ENCODE results near the gene YIPF1.
"Not testable (repeated sequence)": the region's sequence is repeated elsewhere in the genome, so short reads cannot be mapped to it uniquely, and the experiment has no call there.

Gene YIPF1

DNA sequence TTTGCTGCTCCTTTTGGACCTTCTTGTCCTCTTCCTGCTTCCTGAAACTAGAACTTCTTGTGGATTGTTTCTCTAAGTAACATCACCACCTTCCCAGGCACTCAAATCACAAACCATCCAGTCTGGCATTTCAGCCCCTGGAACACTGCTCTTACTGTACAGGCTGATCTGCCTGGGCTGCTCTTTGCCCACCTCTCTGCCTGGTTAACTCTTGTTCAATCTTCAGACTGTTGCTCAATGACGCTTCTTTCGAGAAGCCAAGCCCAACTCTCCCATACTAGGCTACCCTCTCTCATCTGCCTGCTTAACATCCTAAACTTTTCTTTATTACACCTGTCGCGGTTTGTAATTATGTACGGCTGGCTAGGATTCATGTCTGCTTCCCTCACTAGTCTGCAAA, 5.0 kb upstream of the YIPF1 start:
- DNase-seq (ENCODE audit: low spot score) = no peak

GRCh38 chr1:53893999-53894636, 4.5 kb upstream of the YIPF1 start, which contains the start of gene DIO1:
DIO1 (plus strand) TSS chr1:53894187; CDS start chr1:53894211, 24 bp downstream.
- no peak for DNase-seq (ENCODE audit: low spot score)

GRCh38 chr1:53892911-53893310, 3.3 kb upstream of the YIPF1 start:
- DNase-seq (ENCODE audit: low spot score) = no peak

DNA sequence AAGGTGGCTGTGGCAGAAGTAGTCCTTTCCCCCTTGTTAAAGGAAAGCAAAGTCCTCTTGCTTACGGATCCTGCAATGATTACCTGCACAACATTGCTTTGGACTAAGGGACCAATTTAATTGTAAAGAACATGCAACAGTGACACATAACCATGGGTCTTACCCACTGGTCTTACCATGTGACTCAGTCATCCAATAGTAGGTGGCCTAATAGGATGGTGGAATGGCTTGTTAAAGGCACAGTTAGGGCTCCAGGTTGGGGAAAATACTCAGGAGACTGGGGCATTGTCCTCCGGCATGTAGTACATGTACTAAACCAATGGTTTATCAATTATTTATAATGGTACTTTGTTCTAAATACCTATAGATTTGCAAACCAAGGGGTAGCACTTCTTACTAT, 2.1 kb upstream of the YIPF1 start:
- peak; percentile 14 for DNase-seq (ENCODE audit: low spot score)

DNA sequence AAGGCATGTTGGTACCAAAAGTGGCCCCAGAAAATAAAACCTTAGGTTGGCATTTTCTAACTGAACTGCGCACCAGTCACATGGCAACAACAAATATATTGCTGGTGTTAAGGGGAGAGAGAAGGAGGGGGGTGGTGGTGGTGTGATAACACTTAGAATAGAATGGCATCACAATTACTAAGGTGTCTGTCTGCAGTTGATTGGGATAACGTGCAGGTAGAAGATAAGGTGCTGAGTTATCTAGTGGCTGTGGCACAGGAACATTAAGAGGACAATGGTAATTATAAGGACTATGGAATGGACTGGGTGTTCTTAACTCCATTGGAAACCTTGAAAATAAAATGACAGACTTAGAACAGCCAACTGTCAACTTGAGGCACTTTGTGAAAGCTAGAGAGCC, 1.4 kb upstream of the YIPF1 start:
- no peak for DNase-seq (ENCODE audit: low spot score)

GRCh38 chr1:53890522-53890941, 935 bp upstream of the YIPF1 start:
- DNase-seq (ENCODE audit: low spot score) = no peak

DNA sequence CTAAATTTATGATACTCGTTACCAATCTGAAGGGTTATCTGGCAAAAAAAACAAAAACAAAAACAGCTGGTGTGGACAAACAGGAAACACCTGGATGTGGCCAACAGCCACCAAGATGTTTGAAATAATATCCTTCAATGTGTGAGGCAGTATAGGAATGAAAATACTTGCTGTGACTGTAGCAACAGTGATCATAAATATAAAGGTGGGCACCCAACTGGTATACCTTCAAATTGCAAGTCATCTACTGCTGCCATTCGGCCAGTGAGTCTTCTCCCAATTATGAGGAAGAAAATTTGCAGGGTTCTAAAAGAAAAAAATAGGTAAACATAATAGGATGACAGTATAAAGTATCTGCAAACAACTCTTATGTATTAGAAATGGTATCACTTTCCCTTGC, 916 bp downstream of the YIPF1 start:
- DNase-seq (ENCODE audit: low spot score) = no peak

GRCh38 chr1:53883600-53883999, 6.0 kb downstream of the YIPF1 start:
- not testable (repeated sequence) for DNase-seq (ENCODE audit: low spot score)

GRCh38 chr1:53881853-53882252, 7.7 kb downstream of the YIPF1 start:
- DNase-seq (ENCODE audit: low spot score) = not testable (repeated sequence)

DNA sequence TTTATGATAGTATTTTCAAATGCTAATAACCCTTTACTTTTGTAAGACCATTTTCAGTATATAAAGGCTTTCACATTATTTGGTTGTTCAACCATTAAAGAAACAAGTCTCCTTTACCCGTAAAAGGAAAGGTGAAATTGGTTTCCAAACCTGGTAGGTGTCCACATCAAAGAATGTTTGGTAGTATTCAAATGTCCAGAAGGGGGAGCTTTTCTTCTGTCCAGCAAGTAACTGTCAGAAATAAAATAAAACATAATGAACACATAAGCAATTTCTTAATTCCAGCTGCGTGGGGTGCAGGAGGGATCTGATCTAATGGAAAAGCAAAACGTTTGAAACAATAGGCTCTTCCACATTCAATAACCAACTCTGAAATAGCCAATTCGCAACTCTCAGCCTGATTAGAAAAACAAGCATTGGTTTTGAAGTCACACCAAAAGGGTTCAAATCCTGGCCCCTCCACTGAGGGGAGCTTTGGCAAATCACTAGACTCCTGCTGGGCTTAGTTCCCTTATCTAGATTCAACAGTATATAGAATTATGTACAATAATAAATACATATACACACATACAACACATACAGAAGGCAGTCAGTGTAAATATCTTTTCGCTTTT, 11.0 kb downstream of the YIPF1 start:
- peak; percentile 77 for DNase-seq (ENCODE audit: low spot score)

- not testable (repeated sequence) for DNase-seq (ENCODE audit: low spot score)
Observed at GRCh38 chr1:53875150-53875549, 14.4 kb downstream of the YIPF1 start.

- DNase-seq (ENCODE audit: low spot score) = no peak
Observed at GRCh38 chr1:53871773-53872484, 17.7 kb downstream of the YIPF1 start.

DNA sequence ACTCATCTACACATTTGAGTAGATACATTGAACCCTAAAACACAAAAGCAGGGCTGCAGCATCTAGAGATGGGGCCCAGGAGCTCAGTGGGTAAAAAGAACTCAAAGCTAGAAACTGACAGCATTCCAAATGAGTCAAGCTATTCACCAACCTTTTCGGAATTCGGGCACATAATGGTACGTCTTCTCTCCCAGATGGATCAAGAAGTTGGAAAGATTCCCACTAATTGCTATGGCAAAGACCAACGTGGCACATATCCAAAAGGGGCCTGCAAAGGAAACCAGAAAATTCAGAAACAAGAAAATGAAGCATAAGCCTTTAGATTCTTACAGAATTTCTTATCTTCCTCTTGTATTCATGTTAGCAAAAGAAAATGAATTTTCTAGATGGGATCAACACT, 18.4 kb downstream of the YIPF1 start:
- DNase-seq (ENCODE audit: low spot score) = no peak

GRCh38 chr1:53869454-53870117, 20.0 kb downstream of the YIPF1 start:
- no peak for DNase-seq (ENCODE audit: low spot score)

GRCh38 chr1:53868565-53868964, 21.0 kb downstream of the YIPF1 start:
- no peak for DNase-seq (ENCODE audit: low spot score)

DNA sequence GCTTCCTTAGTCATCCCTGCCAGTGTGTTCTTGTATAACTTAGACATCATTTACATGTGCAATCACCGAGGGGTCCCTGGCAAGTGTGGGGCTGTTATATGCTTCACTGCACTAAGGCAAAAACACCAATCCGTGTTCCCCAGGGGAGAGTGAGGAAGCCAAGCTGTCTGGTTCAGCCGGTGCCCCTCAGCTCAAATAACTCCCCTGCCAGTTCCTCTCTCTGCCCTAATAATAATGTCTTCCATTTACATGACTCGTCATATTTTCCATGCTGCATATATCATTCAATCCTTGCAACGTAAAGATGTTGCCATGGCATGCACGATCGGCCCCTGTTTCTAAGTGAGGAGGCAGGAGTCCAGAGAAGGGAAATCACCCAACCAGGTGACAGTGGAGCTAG, 27.1 kb downstream of the YIPF1 start:
- no peak for DNase-seq (ENCODE audit: low spot score)

GRCh38 chr1:53860967-53861411, 28.6 kb downstream of the YIPF1 start:
- peak; percentile 63 for DNase-seq (ENCODE audit: low spot score)

DNA sequence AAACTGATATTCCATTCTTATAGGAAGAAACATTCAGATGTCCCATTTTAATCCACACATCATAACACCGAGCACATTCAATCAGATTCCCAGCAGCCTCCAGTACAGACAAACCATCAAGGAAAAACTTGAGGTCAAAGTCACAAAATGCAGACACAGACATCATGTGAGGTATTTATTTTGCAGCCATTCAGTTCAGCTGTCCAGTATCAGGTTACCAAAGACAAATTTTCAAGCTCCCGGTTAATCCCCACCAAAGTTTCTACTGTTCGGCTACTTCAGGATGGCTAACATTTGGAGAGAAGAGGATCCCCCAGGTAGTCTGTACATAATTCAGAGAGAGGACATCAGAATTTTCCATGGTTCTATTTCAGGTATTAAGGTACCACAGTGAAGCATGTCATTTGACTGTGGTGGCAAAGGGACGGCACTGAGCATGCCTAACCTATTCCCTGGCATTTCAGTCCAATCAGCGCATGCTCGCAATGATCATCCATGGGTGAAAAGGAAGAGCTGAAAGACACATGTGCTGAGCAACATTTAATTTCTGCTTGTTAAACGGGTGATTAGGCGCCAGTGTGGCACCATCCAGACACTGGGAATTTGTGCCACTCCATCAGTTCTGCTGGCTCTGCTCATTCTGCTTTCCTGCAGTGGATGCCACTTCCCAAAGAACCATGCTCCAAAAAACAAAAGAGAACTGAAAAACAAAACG, 37.9 kb downstream of the YIPF1 start:
- DNase-seq (ENCODE audit: low spot score) = no peak

DNA sequence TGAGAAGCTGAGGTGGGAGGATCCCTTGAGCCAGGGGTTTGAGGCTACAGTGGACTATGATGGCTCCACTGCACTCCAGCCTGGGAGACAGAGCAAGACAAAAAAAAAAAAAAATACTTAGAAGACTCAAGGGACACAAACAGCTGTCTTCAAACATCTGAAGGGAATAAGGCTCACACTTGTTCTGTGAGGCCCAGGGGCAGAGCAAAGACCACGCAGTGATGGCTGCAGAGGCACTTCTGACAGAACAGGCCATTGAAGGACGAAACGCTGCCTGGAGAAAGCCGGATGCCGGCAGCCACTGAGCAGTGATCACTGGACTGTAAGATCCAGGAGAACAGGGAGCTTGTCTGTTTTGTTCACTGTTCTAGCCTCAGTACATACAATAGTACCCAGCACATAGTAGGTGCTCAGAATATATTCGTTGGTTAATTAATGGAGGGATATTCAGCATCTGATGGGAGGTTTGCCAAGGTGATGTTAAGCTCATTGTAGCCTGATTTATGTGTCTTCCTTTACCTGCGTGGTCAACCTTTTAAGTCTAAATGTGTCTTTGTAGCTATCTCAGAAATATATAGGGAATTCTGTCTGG, 39.4 kb downstream of the YIPF1 start:
- no peak for DNase-seq (ENCODE audit: low spot score)

DNA sequence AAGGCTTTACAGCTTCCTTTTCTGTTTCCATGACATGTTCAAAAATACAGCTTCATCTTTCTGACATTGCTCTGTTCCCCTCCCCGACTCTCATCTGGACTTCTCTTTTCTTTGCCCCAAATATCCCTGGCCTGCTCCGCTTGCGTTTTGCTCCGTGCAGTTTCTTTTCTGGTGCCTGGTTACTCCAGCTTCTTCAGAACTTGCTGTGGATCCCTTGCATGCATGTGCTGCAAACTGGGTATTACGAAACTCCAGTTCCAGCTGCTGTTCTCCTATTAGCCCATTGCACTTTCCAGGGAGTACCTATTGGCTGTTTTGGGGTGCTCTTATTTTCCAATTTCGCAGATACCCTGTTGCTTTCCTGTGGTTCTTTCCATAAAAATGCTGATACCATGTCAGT, 41.6 kb downstream of the YIPF1 start:
- no peak for DNase-seq (ENCODE audit: low spot score)

GRCh38 chr1:53842347-53842746, 47.2 kb downstream of the YIPF1 start:
- no peak for DNase-seq (ENCODE audit: low spot score)

DNA sequence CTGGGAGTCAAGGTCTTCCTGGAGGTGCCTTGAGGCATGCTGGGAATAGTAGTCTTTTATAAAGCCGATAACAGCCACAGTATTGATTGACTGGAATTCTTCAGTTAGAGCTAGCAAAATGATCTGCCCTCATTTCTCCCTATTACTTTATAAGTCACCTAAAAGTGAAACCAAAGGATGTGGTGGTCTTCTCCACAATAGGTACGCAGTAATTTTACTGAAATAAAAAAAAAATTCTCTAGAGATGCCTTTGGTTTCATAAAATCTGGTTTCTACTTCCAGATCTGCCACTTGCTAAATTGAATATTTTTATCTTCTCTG, 51.0 kb downstream of the YIPF1 start:
- no peak for DNase-seq (ENCODE audit: low spot score)
